HuH-7.5 (cell line): ENCODE measurements around the gene TRMO.

Source experiments
- DNase-seq: peaks from one replicate; pipeline ENCODE4 v3.0.0; 2011; ENCODE audit warnings: low spot score

TRMO gene

DNA sequence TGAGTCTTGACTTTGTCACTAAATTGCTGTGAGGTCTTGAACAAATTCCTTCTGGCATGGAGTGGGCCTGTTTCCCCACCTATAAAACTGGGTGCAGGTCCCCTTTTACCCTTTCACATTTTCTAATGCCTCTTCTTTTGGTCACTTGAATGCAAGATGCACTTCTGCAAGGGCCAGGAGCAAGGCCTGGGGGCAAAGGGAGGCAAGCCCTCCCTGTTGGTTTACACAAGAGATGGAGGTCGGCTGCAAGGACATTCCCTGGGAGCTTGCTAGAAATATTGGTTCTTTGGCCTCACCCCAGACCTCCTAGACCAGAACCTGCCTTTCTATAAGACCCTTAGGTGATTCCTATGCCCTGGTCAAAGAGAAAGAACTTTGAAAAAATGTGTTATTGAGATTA, 63.5 kb downstream of the TRMO start:
- DNase-seq: no peak

DNA sequence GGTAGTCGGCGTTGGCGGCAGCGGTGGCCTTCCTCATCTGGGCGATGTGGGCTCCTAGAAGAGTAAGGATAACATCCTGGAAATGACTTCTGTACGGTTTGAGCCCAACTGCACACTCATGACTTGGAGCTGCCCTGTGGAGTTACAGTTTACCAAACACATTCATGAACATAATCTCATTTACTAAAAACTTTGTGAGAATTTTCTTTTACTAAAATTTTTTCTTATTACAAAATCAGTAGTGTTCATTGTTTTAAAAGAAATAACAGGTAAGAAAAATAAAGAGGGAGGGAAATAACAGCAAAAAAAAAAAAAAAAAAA, 63.9 kb downstream of the TRMO start:
- DNase-seq: no peak

DNA sequence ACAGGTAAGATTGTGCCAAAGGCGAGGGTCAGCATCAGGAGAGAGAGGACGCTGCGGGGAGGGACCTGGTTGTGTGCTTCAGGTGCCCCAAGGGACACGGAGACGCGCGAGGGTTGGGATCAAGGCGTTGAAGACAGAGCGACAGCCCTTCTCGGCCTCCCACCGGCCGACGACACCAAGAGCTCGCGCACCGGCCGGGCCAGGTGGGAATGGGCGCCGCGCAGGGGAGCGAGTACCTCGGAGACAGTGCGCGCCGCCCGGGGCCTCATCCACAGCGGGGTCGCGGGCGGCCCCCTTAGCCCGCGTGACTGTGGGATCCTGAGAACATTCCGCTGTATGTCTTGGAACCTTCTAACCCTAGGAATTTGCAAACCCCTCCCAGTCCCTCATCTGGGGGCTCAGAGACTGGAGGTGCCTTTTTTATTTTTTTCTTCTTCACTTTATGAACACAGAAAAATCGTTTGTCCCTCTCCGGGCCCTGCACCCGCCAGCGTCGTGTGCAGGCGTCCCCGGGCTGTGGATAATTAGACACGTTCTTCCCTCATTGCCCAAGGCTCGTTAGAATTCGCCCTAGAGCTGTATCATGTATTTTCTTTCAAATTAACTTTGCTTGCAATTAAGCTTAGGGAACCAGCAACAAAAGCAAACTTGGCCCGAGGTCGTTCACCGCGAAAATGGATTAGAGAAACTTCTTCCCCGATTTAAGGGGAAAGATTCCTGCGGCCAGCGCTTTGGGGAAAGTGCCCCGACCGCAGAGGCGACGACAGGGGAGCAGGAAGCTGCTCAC, 64.5 kb downstream of the TRMO start:
- DNase-seq: no peak

DNA sequence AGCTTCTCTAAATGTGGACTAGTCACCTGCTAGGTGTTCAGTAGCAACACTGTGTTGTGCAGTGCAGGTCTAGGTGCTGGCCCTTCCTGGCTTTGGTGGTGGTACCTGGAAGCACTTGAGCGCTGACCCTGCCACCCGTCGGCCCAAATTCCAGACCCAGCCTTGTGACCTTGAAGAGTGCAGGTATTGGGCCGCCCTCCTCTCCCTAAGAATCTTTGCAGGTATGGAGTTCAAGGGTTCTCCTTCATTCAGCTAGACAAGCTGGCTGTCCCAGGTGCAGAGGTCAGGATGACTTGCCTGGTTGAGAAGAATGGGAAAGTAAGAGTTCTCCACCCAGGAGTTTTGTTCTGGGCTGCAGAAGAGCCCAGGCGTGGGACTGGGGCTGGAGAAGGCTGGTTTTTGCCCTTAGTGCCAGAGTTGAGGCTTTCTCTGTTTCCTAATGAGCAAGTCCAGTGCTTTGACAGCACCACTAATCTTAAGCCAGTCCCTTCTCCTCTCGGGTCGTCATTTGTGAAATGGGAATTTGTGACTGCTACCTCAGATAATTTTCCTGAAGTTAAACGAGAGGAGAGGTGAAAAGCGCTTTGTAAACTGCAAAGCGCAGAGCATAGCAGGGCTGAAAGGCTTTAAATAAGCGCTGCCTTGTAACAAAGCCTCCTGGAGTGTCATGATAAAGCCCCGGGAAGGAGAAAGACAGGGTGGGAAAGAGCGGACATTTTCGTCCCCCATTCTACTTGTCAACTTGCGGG, 65.3 kb downstream of the TRMO start:
- DNase-seq: no peak

DNA sequence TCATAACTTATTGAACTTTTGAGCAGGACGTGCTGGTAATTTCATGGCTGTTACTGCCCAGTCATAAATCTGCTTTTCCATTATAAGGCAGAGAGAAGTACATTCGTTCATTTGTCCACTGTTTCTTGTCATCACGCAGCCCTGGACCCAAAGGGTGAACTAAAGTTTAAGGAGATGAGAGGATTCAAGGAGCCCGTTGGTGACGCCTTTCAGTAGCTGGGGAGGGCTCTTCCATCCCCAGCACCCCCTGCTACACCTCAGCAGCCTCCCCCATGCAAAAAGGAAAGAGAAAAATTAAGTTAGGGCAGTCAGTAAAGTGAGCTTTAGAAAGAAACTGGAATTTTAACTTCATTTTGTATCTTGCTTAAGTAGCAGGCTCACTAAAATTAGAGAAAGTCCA, 66.4 kb downstream of the TRMO start:
- DNase-seq: no peak

DNA sequence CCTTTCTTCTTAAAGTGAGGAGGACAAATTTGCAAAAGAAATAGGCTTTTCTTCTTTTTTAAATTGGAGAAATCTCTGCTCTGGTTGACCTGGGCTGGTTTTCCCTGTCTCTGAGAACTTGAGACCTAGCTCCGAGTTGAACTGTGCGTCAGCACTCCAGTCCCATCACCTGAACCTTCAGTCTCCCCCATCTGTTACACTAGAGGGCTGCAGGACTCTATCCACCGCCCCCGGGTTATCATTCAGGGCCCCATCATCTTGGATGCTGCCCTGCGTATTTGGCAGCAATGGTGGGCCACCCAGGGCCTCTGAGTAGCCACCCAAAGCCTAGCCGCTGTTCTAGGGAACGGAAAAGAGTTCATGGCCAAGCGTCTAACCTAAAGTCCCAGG, 66.8 kb downstream of the TRMO start:
- no peak for DNase-seq

DNA sequence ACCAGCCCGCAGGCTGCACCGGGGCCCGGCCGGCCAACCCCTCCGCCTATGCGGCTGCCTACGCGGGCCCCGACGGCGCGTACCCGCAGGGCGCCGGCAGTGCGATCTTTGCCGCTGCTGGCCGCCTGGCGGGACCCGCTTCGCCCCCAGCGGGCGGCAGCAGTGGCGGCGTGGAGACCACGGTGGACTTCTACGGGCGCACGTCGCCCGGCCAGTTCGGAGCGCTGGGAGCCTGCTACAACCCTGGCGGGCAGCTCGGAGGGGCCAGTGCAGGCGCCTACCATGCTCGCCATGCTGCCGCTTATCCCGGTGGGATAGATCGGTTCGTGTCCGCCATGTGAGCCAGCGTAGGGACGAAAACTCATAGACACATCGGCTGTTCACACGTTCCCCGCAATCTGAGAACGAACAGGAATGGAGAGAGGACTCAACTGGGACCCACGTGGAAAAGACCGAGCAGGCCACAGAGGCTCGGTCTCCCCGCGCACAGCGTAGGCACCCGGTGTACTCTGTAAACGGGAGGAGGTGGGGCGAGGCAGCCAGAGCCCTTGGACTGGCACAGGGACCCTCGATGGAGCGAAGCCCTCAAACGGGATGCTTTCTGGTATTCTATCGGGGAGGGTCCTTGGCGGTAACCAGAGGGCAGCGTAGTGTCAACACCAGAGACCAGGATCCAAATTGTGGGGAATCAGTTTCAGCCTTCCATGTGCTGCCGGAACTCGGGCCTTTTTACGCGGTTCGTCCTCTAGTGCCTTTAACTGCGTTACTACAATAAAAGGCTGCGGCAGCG, 67.4 kb downstream of the TRMO start:
- DNase-seq: no peak
